ENCODE measurements around the gene LRP1B.

DNA sequence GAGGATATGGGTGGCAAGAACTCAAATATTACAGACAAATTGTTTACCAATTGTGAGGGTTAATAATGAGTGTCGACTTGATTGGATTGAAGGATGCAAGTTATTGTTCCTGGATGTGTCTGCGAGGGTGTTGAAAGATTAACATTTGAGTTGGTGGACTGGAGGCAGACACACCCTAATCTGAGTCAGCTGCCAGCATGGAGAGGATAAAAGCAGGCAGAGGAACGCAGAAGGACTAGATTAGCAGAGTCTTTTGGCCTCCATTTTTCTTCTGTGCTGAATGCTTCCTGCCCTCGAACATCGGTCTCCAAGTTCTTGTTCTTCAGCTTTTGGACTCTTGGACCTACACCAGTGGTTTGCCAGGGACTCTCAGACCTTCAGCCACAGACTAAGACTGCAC lies 1503.7 kb downstream of the LRP1B start:
- TF ChIP-seq, protein P1, sequence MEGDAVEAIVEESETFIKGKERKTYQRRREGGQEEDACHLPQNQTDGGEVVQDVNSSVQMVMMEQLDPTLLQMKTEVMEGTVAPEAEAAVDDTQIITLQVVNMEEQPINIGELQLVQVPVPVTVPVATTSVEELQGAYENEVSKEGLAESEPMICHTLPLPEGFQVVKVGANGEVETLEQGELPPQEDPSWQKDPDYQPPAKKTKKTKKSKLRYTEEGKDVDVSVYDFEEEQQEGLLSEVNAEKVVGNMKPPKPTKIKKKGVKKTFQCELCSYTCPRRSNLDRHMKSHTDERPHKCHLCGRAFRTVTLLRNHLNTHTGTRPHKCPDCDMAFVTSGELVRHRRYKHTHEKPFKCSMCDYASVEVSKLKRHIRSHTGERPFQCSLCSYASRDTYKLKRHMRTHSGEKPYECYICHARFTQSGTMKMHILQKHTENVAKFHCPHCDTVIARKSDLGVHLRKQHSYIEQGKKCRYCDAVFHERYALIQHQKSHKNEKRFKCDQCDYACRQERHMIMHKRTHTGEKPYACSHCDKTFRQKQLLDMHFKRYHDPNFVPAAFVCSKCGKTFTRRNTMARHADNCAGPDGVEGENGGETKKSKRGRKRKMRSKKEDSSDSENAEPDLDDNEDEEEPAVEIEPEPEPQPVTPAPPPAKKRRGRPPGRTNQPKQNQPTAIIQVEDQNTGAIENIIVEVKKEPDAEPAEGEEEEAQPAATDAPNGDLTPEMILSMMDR (IDR thresholded peaks at IDR 0.05) = no peak
- no peak for TF ChIP-seq POLR2A (IDR thresholded peaks at IDR 0.05)

Data from vagina (tissue), 2 donors.